Bronchial epithelial cell (primary cell): ENCODE data around the gene HOXB8. TPM values are rescaled to one million over a fixed set of nuclear protein-coding genes. Genes with fewer than 3 reads are reported as not detected.

Source experiments
- DNase-seq: peaks from one replicate; pipeline ENCODE4 v3.0.0-alpha.2; 2010; ENCODE audit warnings: low read depth
- FAIRE-seq: peaks from 2 replicates; lab custom pipeline; 2011; peaks lifted over from hg19 to GRCh38; lab: Jason Lieb, UNC
- H3K27me3 ChIP-seq: 2 replicates; pipeline ENCODE4 v1.5.1; 2011; ENCODE audit warnings: low read length; ENCODE audit not compliant: control insufficient read depth, insufficient read depth
- H3K36me3 ChIP-seq: 2 replicates; pipeline ENCODE4 v1.5.1; 2011; ENCODE audit warnings: low read length; ENCODE audit not compliant: control insufficient read depth, insufficient read depth
- H3K4me3 ChIP-seq: 2 replicates; pipeline ENCODE4 v1.5.1; 2011; ENCODE audit warnings: mild to moderate bottlenecking, low read depth, low read length, control low read depth
- CTCF ChIP-seq: IDR thresholded peaks from 2 replicates; pipeline ENCODE4 v1.5.1; 2011; ENCODE audit warnings: mild to moderate bottlenecking, moderate library complexity, low read length, control low read depth, inconsistent platforms; ENCODE audit not compliant: insufficient read depth, severe bottlenecking
- total RNA-seq: library from RNA; depleted of rRNA; stranded (reverse); fragments of >200 nt; gene quantifications from 2 replicates; pipeline ENCODE4 v1.2.1, GENCODE V29; 2014

Gene HOXB8
- total RNA-seq, 1 donor from 2014 or later, result not detected

- TF ChIP-seq CTCF, result no peak
Observed at GRCh38 chr17:48574505-48575065, 40.5 kb downstream of the HOXB8 start.

GRCh38 chr17:48571826-48572417 lies 43.2 kb downstream of the HOXB8 start:
- H3K4me3 ChIP-seq, result no peak overlapping the region
- H3K36me3 ChIP-seq, result no peaks in the 10 kb centered on the region
- TF ChIP-seq CTCF, result no peak
- no peak for DNase-seq
- no peak for FAIRE-seq
- H3K27me3 ChIP-seq, result peaks cover 82% of the 10 kb centered on the region

More at GRCh38 chr17:48574505-48575065, 40.5 kb downstream of the HOXB8 start:
- DNase-seq (no peak), FAIRE-seq (no peak)
- no peaks in the 10 kb centered on the region for H3K36me3 ChIP-seq
- H3K4me3 ChIP-seq, result no peak overlapping the region
- peaks cover 88% of the 10 kb centered on the region for H3K27me3 ChIP-seq

GRCh38 chr17:48571024-48571818 lies 43.9 kb downstream of the HOXB8 start:
- H3K4me3 ChIP-seq, result no peak overlapping the region
- no peak for DNase-seq
- H3K27me3 ChIP-seq, result peaks cover 83% of the 10 kb centered on the region
- FAIRE-seq, result no peak
- no peaks in the 10 kb centered on the region for H3K36me3 ChIP-seq
- TF ChIP-seq CTCF, result no peak

GRCh38 chr17:48570325-48571023 lies 44.6 kb downstream of the HOXB8 start:
- Histone ChIP-seq H3K4me3 (no peak overlapping the region), H3K36me3 (no peaks in the 10 kb centered on the region), H3K27me3 (peaks cover 84% of the 10 kb centered on the region)
- no peak for TF ChIP-seq CTCF
- FAIRE-seq (no peak), DNase-seq (no peak)

GRCh38 chr17:48569674-48570324 lies 45.3 kb downstream of the HOXB8 start:
- no peak overlapping the region for H3K4me3 ChIP-seq
- no peak for TF ChIP-seq CTCF
- peaks cover 84% of the 10 kb centered on the region for H3K27me3 ChIP-seq

More at GRCh38 chr17:48569674-48570324, 45.3 kb downstream of the HOXB8 start:
- no peak for FAIRE-seq
- DNase-seq, result no peak
- H3K36me3 ChIP-seq, result no peaks in the 10 kb centered on the region
